KMS-11 (cell line): Measurements from ENCODE around the gene C16orf54.
"Not testable (repeated sequence)": the region's sequence is repeated elsewhere in the genome, so short reads cannot be mapped to it uniquely, and the experiment has no call there.

Experiments
- H2AFZ ChIP-seq: fragments of 200-600 bp; sonication (generic); 2 replicates; pipeline ENCODE4 v1.6.1; 2016; ENCODE audit warnings: antibody characterized with exemption, mixed run types, low read depth
- H3K27ac ChIP-seq: fragments of 200-600 bp; sonication (generic); 2 replicates; pipeline ENCODE4 v1.6.1; 2016; ENCODE audit warnings: mild to moderate bottlenecking, mixed run types
- H3K27me3 ChIP-seq: fragments of 200-600 bp; sonication (generic); 2 replicates; pipeline ENCODE4 v1.6.1; 2017; ENCODE audit warnings: mild to moderate bottlenecking, low read depth, mixed run types, moderate library complexity; ENCODE audit not compliant: insufficient read depth
- H3K36me3 ChIP-seq: fragments of 200-600 bp; sonication (generic); 2 replicates; pipeline ENCODE4 v1.6.1; 2017; ENCODE audit warnings: mild to moderate bottlenecking, mixed run types; ENCODE audit not compliant: insufficient read depth
- H3K4me1 ChIP-seq: fragments of 200-600 bp; sonication (generic); 2 replicates; pipeline ENCODE4 v1.6.1; 2016; ENCODE audit warnings: mild to moderate bottlenecking, low read depth, mixed run types; ENCODE audit not compliant: poor library complexity, severe bottlenecking
- H3K4me2 ChIP-seq: fragments of 200-600 bp; sonication (generic); 2 replicates; pipeline ENCODE4 v1.7.0; 2016; ENCODE audit warnings: mild to moderate bottlenecking, mixed run types
- H3K4me3 ChIP-seq: fragments of 200-600 bp; sonication (generic); IDR thresholded peaks from 2 replicates; pipeline ENCODE4 v1.6.1; 2017; ENCODE audit warnings: low read depth, low read length, mixed read lengths; ENCODE audit not compliant: insufficient read depth
- H3K79me2 ChIP-seq: fragments of 200-600 bp; sonication (generic); 2 replicates; pipeline ENCODE4 v1.6.1; 2016; ENCODE audit warnings: low read depth, mixed run types; ENCODE audit not compliant: insufficient read depth
- H3K9ac ChIP-seq: fragments of 200-600 bp; sonication (generic); 2 replicates; pipeline ENCODE4 v1.6.1; 2016; ENCODE audit warnings: mild to moderate bottlenecking, mixed run types
- H4K20me1 ChIP-seq: fragments of 200-600 bp; sonication (generic); 2 replicates; pipeline ENCODE4 v1.6.1; 2016; ENCODE audit warnings: mild to moderate bottlenecking, mixed run types; ENCODE audit not compliant: insufficient read depth
- CTCF ChIP-seq: fragments of 200-600 bp; sonication (generic); conservative IDR thresholded peaks from 2 replicates; pipeline ENCODE4 v1.6.1; 2017; ENCODE audit warnings: low read depth, mild to moderate bottlenecking, antibody characterized with exemption, low read length, moderate library complexity, mixed read lengths

Gene C16orf54

GRCh38 chr16:29765167-29766032 lies 19.6 kb upstream of the C16orf54 start:
- no peaks in the 10 kb centered on the region for H3K4me1 ChIP-seq
- no peak overlapping the region for H3K27ac ChIP-seq
- TF ChIP-seq CTCF = no peak
- no peak overlapping the region for H3K4me2 ChIP-seq
- H3K79me2 ChIP-seq = no peaks in the 10 kb centered on the region
- H2AFZ ChIP-seq = no peak overlapping the region
- H3K4me3 ChIP-seq = no peak overlapping the region
- H3K27me3 ChIP-seq = no peaks in the 10 kb centered on the region
- no peaks in the 10 kb centered on the region for H3K36me3 ChIP-seq
- H3K9ac ChIP-seq = no peak overlapping the region
- H4K20me1 ChIP-seq = no peaks in the 10 kb centered on the region

- no peaks in the 10 kb centered on the region for H3K27me3 ChIP-seq
- H3K79me2 ChIP-seq = no peaks in the 10 kb centered on the region
- no peak for TF ChIP-seq CTCF
- no peak overlapping the region for H3K4me2 ChIP-seq
- H3K4me1 ChIP-seq = no peaks in the 10 kb centered on the region
- H3K4me3 ChIP-seq = no peak overlapping the region
- H2AFZ ChIP-seq = no peak overlapping the region
- no peak overlapping the region for H3K27ac ChIP-seq
- H4K20me1 ChIP-seq = no peaks in the 10 kb centered on the region
- H3K36me3 ChIP-seq = no peaks in the 10 kb centered on the region
- H3K9ac ChIP-seq = no peak overlapping the region
These were observed 17.5 kb upstream of the C16orf54 start for GRCh38 chr16:29763326-29763725.

- no peaks in the 10 kb centered on the region for H4K20me1 ChIP-seq
These were observed 16.1 kb upstream of the C16orf54 start for GRCh38 chr16:29761882-29762281.

GRCh38 chr16:29761280-29761651 lies 15.5 kb upstream of the C16orf54 start:
- not testable (repeated sequence) for H3K4me2 ChIP-seq, H3K4me1 ChIP-seq, H3K79me2 ChIP-seq, H4K20me1 ChIP-seq, H2AFZ ChIP-seq, H3K27me3 ChIP-seq, H3K9ac ChIP-seq, H3K4me3 ChIP-seq, H3K27ac ChIP-seq, H3K36me3 ChIP-seq

More at GRCh38 chr16:29761882-29762281, 16.1 kb upstream of the C16orf54 start:
- no peaks in the 10 kb centered on the region for H3K27me3 ChIP-seq
- H3K4me3 ChIP-seq = no peak overlapping the region
- no peak for TF ChIP-seq CTCF
- no peaks in the 10 kb centered on the region for H3K36me3 ChIP-seq
- H3K4me1 ChIP-seq = no peaks in the 10 kb centered on the region
- H2AFZ ChIP-seq = no peak overlapping the region
- no peak overlapping the region for H3K4me2 ChIP-seq
- no peak overlapping the region for H3K27ac ChIP-seq
- H3K79me2 ChIP-seq = no peaks in the 10 kb centered on the region
- H3K9ac ChIP-seq = no peak overlapping the region

GRCh38 chr16:29760567-29761279 lies 14.9 kb upstream of the C16orf54 start:
- Histone ChIP-seq H3K27me3 (no peaks in the 10 kb centered on the region), H4K20me1 (no peaks in the 10 kb centered on the region), H3K9ac (no peak overlapping the region), H2AFZ (no peak overlapping the region), H3K27ac (no peak overlapping the region), H3K4me3 (no peak overlapping the region), H3K79me2 (no peaks in the 10 kb centered on the region), H3K36me3 (no peaks in the 10 kb centered on the region), H3K4me2 (no peak overlapping the region), H3K4me1 (no peaks in the 10 kb centered on the region)
- TF ChIP-seq CTCF = no peak
